Stimulated activated CD8-positive, alpha-beta memory T cell treated with anti-CD3 and anti-CD28 coated beads, Interleukin-15, amount 100 ng/mL, for 4 hours (primary cell): Measurements from ENCODE around the gene GPR32.
"Not testable (repeated sequence)": the region's sequence is repeated elsewhere in the genome, so short reads cannot be mapped to it uniquely, and the experiment has no call there.

Experiments
- DNase-seq, 2 donors: peaks; one replicate each; pipeline ENCODE4 v3.0.0-alpha.2; 2020; ENCODE audit warnings: low read depth in 2 of 2

GPR32 gene

DNA sequence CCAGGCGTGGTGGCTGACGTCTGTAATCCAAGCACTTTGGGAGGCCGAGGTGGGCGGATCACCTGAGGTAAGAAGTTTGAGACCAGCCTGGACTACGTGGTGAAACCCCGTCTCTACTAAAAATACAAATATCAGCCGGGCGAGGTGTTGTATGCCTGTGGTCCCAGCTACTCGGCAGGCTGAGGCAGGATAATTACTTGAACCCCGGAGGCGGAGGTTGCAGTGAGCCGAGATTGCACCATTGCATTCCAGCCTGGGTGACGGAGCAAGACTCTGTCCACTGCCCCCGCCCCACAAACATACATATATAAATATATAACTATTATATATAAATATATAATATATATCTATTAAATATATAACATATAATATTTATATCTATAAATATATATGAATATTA lies 23.1 kb upstream of the GPR32 start:
- DNase-seq: not testable (repeated sequence)

DNA sequence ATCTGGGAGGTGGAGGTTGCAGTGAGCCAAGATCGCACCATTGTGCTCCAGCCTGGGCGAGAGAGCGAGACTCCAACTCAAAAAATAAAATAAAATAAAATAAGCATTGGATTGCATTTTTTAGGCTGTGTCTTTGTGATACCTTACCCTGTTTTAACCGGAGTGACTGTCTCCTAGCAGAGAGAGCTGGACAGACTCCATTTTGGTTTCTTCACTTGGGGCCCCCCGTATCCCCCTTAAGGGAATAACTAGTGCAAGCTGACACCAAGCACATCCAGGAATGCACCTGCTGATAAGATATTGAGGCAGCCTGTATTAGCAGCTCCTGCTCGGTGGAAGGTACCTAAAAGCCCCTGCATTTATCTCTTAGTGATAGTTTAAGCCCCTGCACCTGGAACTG lies 20.8 kb upstream of the GPR32 start:
- DNase-seq: no peak

DNA sequence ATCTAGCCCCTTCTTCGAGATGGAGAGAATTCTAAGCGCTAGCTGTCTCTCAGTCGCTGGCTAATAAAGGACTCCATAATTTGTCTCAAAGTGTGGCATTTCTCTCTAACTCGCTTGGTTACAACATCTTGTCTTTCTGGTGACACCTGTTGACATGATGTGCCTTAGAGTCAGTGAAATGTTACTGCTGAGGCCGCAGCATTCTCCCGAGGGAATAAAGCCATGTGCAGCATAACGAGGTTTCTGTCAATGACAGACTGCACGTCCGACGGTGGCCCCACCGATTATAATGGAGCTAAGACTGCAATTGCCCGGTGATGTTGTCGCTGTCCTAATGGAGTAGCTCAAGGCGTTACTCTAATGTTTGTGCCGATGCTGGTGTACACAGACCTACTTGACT lies 20.3 kb upstream of the GPR32 start:
- no peak for DNase-seq

DNA sequence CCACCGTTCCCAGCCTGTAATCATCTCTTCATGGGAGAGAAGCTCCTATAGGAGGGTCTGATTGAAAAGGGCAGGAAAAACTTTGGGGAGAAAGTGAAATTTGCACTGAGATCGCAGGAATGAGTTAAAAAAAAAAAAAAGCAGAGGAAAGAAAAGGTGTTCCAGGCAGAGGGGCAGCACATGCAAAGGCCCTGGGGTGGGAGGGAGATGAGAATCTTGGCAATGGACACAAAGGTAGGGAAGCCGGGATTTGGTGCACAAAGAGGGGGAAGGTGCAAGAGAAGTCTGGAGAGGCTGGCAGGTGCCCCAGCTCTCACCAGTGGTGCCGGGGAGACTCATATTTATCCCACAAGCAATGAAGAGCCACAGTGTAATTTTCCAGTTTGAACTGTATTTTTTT lies 16.4 kb upstream of the GPR32 start:
- DNase-seq: no peak

DNA sequence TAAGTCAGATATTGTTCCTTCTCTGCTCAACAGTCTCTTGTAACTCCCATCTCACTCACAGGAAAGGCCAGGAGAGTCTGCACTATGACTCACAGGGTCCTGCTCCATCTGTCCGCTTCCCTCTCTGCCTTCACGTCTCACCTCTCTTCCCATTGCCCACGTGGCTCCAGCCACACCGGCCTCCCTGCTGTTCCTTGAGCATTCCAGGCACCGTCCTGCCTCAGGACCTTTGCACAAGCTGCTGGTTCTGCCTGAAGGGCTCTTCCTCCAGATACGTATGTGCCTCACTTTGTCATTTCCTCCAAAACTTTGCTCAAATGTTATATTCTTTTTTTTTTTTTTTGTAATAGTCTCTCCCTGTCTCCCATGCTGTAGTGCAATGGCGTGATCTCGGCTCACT lies 14.0 kb upstream of the GPR32 start:
- DNase-seq: not testable (repeated sequence)

DNA sequence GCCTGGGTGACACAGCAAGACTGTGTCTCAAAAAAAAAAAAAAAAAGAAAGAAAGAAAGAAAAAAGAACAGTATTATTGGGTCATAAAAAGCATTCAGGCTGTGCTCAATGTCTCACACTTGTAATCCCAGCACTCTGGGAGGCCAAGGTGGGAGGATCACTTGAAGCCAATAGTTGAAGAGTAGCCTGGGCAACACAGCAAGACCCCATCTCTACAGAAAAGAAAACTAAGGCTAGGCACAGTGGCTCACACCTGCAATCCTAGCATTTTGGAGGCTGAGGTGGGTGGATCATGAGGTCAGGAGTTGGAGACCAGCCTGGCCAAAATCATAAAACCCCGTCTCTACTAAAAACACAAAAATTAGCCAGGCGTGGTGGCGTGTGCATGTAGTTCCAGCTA lies 12.6 kb upstream of the GPR32 start:
- DNase-seq: not testable (repeated sequence)

DNA sequence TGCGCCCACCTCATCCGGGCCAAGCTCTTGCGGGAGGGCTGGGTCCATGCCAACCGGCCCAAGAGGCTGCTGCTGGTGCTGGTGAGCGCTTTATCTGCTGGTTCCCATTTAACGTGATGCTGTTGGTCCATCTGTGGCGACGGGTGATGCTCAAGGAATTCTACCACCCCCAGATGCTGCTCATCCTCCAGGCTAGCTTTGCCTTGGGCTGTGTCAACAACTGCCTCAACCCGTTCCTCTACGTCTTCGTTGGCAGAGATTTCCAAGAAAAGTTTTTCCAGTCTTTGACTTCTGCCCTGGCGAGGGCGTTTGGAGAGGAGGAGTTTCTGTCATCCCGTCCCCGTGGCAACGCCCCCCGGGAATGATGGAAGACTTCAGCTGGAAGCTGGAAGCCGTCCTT lies 11.2 kb upstream of the GPR32 start:
- DNase-seq: not testable (repeated sequence)

DNA sequence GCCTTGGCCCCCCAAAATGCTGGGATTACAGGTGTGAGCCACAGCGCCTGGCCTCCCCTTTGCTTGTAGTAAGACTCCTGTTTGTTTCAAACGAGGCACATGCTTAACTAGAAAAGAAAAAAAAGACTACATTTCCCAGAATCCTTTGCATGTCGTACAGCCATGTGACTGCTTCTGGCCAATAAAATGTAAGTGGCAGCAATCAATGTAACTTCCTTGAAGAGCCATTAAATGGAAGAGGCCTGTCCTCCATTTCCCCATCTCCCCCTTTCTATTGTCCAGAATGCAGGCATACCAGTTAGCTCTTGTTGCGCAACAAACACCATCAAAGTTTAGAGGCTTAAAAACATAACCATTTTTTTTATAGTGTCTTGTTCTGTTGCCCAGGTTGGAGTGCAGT lies 10.4 kb upstream of the GPR32 start:
- DNase-seq: no peak

DNA sequence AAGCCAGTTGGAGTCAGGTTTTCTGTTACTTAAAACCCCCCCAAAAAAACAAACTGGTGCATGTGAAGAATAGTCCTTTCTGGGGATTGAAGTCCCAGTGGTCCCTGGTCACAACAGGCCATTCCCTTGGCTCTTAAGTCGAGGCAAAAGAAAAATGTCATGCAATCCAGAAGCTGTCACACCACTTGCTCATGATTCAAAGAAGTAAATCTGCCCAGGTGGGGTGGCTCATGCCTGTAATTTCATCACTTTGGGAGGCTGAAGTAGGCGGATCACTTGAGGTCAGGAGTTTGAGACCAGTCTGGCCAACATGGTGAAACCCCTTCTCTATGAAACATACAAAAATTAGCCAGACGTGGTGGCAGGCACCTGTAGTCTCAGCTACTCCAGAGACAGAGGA lies 8.8 kb upstream of the GPR32 start:
- DNase-seq: not testable (repeated sequence)

DNA sequence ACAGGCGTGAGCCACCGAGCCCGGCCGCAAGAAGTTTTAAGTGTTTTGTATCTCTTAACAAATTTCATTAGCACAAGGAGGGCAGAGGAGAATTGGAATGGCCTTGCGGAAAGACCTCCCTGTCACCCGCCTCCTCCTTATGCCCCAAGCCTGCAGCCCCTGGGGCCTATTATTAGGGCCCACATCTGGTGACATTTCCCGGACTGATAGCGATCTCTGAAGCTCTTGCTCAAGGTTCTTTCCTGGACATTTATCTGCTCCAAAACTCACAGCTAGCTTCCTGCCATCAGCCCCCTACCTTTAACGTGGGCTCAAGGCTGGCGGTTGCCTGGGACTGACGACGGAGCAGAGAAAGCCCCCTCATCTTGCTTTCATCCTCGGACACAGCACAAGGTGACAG lies 6.7 kb upstream of the GPR32 start:
- not testable (repeated sequence) for DNase-seq

DNA sequence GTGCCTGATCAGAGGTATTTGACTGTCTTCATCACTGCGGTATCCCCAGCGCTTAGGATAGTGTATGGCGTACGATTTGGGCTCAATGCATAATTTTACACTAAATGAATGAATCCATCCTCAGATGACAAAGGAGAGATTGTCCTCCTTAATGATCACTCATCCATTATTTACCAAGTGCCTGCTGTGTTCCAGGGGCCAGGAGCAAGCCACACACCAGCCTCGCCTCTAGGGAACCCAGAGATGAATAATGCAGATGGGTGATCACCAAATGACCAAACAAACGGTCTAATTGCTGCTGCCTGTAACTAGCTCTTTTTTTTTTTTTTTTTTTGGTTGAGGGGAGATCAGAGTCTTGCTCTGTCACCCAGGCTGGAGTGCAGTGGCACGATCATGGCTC lies 5.9 kb upstream of the GPR32 start:
- DNase-seq: no peak

DNA sequence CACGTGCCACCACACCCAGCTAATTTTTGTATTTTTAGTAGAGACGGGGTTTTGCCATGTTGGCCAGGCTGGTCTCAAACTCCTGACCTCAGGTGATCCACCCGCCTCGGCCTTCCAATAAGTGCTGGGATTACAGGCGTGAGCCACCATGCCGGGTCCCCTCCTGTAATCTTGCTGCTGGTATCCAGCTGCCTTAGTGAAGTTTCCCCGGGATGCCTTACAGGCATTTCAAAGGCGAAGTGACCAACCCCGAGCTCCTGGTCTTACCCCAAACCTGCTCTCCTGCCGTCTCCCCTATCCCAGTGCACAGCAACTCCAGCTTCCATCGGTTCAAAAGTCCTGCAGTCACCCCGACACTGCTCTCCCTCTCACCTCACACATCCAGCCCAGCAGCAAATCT lies 3.5 kb upstream of the GPR32 start:
- not testable (repeated sequence) for DNase-seq

DNA sequence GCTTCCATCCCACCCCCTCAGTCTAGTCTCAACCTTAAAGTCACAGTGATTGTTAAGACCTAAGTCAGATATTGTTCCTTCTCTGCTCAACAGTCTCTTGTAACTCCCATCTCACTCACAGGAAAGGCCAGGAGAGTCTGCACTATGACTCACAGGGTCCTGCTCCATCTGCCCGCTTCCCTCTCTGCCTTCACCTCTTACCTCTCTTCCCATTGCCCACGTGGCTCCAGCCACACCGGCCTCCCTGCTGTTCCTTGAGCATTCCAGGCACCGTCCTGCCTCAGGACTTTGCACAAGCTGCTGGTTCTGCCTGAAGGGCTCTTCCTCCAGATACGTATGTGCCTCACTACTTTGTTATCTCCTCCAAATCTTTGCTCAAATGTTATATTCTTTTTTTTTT lies 3.0 kb upstream of the GPR32 start:
- DNase-seq: not testable (repeated sequence)

DNA sequence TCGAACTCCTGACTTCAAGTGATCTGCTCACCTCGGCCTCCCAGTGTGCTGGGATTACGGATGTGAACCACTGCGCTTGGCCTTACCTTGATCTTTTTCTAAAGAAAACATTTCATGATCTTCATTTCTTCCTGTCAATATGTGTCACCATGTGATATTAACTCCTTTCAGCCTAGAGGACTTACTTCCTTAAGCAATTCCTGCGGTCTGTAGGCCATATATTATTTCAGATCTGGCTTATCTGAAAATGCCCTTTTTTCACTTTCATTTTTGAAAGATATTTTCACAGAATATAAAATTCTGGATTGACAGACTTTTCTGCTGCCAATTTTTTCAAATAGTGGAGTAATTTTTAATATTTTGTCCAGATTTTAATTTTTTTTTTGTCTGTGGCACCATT lies 2.0 kb upstream of the GPR32 start:
- no peak for DNase-seq

DNA sequence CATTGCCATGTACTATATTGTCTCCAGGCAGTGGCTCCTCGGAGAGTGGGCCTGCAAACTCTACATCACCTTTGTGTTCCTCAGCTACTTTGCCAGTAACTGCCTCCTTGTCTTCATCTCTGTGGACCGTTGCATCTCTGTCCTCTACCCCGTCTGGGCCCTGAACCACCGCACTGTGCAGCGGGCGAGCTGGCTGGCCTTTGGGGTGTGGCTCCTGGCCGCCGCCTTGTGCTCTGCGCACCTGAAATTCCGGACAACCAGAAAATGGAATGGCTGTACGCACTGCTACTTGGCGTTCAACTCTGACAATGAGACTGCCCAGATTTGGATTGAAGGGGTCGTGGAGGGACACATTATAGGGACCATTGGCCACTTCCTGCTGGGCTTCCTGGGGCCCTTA lies 624 bp downstream of the GPR32 start:
- no peak for DNase-seq

DNA sequence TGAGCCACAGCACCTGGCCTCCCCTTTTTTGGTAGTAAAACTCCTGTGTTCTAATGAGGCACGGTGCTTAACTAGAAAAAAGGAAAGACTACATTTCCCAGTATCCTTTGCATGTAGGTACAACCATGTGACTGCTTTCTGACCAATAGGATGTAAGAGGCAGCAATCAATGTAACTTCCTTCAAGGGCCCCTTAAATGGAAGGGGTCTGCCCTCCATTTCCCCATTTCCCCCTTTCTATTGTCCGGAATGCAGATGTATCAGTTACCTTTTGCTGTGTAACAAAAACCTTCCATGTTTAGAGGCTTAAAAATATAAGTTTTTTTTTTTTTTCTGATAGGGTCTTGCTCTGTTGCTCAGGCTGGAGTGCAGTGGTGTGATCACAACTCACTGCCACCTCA lies 2.2 kb downstream of the GPR32 start:
- no peak for DNase-seq

DNA sequence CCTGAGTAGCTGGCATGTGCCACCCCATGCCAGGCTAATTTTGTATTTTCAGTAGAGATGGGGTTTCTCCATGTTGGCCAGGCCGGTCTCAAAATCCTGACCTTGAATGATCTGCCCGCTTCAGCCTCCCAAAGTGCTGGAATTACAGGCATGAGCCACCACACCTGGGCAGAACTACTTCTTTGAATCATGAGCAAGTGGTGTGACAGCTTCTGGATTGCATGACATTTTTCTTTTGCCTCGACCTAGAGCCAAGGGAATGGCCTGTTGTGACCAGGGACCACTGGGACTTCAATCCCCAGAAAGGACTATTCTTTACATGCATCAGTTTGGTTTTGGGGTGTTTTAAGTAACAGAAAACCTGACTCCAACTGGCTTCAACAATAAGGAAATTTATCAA lies 2.6 kb downstream of the GPR32 start:
- DNase-seq: not testable (repeated sequence)

DNA sequence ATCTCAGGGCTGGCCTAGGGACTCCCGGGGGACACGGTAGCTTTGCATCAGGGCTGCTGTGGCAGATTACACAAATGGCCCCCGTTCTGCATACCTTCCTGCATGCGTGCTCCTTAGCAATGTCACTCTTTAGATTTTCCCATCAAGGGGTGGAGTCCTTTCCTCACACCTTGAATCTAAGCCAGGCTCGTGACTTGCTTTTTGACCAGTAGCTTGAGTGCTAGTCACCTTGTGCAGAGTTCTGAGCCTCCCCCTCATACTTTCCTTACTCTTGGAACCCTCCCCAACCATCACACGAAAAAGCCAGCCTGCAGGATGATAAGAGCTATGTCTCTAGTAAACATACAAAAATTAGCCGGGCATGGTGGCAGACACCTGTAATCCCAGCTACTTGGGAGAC lies 3.2 kb downstream of the GPR32 start:
- DNase-seq: not testable (repeated sequence)

DNA sequence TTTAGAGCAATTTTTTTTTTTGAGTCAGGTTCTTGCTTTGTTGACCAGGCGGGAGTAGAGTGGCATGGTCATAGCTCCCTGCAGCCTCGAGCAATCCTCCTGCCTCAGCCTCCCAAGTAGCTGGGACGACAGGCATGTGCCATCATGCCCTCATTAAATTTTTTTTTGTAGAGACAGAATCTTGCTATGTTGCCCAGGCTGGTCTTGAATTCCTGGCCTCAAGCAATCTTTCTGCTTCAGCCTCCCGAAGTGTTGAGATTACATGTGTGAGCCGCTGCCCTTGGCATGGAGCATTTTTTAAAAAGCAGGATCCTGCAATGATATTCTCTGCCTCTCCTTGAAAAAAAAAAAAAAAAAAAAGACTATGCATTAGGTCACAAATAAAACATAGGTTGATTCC lies 5.9 kb downstream of the GPR32 start:
- DNase-seq: no peak

DNA sequence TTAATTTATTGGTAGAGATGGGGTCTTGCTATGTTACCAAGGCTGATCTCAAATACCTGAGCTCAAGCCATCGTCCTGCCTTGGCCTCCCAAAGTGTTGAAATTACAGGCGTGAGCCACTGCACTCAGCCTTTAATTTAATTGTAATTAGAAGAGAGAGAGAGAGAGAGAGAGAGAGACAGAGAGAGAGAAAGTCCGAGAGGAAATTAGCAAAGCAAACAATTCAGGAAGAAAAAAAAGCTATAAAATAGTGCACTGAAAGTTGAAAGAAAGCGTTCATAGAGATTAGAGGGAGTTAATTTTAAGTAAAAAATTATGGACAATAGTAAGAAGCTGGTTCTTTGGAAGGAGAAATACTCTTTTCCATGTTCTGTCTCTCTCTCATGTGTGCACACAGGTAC lies 7.0 kb downstream of the GPR32 start:
- DNase-seq: no peak

DNA sequence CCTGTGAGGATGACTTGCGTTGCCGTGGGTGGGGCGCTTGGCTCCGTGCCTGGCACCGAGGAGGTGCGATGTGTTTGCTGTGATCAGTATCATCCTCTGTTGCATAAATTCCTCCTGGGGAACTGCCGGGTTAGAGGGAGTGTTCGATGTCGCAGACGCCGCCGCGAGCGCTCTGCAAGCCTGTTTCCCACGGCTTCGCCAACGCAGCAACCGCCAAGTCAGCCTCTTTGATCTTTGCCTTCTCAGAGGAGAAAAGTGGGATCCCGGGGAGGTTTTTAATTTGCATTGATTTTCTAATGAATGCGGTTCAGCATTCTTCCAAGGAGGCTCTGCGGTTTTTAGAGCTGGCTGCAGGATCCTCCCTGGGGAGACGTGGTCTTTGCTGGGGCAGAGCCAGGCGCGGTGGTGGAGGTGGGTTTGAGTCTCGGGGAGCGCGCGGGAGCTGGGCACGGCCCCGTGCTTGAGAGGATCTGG lies 7.6 kb downstream of the GPR32 start:
- DNase-seq: no peak

DNA sequence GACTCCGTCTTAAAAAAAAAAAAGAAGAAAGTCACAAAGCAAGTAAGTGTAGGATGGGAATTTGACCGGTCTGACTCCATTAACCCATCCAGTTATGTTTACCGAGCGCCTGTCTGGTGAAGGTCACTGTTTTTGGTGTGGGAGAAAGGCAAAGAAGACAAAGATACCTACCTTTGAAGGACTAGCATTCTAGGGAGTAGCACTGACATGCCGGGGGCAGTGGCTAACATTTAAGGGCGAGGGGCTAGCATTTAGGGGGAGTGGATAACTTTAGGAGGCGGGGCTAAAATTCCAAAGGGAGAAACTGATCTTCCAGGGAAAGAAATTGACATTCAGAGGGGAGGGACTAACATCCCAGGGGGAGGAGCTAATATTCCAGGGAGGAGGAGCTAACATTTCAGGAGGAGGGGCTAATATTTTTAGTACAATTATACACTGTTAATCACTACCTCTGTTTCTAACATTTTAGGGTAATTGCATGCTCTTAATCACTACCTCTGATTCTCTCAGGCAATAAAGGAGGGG lies 8.7 kb downstream of the GPR32 start:
- no peak for DNase-seq

DNA sequence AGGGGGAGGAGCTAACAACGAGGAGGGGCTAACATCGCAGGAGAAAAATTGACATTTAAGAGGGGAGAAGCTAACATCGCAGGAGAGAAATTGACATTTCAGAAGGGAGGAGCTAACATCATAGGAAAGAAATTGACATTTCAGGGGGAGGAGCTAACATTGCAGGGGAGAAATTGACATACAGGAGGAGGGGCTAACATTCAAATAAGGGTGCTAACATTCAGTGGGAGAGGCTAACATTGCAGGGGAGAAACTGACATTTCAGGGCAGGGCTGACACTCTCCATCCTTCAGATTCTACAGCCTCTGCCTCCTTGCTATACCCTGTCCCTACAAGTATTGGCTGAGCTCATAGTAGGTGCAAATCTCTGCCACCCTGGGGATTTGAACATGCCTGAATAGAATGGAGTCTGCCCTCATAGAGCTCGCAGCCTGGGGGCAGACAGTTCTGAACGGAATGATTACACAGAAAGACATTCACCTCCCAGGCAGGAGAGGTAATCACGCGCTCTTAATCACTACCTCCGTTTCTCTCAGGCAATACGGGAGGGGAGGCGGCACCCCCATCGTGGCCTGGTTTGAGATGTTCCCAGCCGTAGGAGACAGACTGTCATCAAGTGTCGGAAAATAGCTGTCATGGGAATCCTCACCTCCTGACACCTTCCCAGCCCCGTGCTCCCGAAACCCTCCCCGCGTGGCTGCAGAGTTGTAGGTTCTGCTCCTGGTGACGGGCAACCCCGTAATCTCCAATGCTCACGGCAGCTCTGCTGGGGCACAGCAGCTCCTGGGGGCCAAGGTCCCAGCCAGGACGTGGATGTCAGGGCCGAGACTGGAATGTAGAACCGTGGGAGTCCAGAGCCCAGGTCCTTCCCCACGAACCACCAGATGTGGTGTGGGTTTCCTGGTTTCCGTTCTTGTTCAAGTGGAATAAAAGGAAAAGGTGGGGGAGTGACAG lies 9.5 kb downstream of the GPR32 start:
- DNase-seq: no peak
